GM12873 (cell line): ENCODE data around the gene ADAM23.

ENCODE experiments used
- TF ChIP-seq, protein P1 (sequence below): IDR thresholded peaks from 2 replicates; pipeline ENCODE4 v1.5.1; 2012; ENCODE audit warnings: low read depth, mild to moderate bottlenecking, moderate library complexity, low read length, control low read depth; ENCODE audit not compliant: insufficient read depth; ENCODE audit errors: missing control alignments

The ADAM23 gene

DNA sequence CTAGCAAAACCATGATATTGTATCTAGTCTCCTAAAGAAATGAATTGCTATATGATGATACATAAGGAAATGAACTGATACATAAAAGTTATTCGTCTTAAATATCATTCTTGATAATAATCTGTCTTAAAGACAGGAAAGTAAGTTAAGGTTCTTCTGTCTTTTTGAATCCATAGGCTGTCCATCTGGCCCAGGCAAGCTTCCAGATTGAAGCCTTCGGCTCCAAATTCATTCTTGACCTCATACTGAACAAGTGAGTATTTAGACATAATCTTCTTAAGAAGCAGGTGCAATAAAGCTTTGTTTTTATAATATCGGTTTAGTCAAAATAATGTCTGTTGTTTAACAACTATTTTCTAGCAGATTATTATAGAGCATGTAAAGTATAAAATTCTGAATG is 37.7 kb downstream of the ADAM23 start:
- TF ChIP-seq, protein P1, sequence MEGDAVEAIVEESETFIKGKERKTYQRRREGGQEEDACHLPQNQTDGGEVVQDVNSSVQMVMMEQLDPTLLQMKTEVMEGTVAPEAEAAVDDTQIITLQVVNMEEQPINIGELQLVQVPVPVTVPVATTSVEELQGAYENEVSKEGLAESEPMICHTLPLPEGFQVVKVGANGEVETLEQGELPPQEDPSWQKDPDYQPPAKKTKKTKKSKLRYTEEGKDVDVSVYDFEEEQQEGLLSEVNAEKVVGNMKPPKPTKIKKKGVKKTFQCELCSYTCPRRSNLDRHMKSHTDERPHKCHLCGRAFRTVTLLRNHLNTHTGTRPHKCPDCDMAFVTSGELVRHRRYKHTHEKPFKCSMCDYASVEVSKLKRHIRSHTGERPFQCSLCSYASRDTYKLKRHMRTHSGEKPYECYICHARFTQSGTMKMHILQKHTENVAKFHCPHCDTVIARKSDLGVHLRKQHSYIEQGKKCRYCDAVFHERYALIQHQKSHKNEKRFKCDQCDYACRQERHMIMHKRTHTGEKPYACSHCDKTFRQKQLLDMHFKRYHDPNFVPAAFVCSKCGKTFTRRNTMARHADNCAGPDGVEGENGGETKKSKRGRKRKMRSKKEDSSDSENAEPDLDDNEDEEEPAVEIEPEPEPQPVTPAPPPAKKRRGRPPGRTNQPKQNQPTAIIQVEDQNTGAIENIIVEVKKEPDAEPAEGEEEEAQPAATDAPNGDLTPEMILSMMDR: no peak

- TF ChIP-seq, protein P1: no peak
These were observed 38.8 kb downstream of the ADAM23 start for GRCh38 chr2:206482123-206482522.

DNA sequence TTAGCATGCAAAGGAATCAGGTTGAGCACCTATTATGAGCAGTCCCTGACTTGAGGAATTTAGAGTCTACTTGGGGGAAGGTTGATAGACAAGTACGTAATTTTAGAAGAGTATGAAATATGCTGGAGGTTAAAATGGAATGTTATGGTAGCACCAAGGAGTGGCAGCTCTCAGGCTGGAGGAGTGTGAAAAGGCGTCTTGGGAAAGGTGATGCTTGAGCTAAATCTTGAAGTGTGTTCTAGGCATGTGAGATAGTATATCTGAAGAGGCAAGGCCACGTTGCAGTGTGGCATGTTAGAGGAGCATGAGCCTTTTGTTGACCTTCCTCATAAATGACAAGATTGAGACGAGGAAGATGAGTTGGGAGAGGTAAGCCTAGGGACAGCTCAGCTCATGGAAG is 39.3 kb downstream of the ADAM23 start:
- TF ChIP-seq, protein P1: no peak

- TF ChIP-seq, protein P1: no peak
These were observed 44.7 kb downstream of the ADAM23 start for GRCh38 chr2:206488053-206488452.

DNA sequence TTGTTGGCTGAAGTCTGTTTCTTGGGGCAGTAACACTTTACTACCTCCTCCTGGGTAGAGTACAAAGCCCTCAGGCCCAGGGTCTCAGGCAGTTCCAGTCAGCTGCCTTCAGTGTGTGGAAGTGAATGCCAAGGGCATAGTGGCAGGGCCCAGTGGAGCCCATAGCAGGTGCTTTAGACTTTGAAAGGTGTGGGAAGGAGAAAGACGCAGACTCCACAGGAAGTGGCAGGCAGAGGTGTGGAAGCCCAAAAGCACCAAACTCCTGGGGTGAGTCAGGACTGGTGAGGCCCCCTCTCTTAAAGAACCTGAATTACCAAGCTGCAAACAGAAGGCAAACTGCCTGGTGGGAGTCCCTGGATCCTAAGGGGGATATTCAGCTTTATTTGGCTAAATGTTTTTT is 45.3 kb downstream of the ADAM23 start:
- TF ChIP-seq, protein P1: no peak

- TF ChIP-seq, protein P1: no peak
These were observed 50.7 kb downstream of the ADAM23 start for GRCh38 chr2:206494061-206494460.

- TF ChIP-seq, protein P1: no peak
These were observed 59.4 kb downstream of the ADAM23 start for GRCh38 chr2:206502729-206503128.
